HG03108 (cell line): ENCODE data around the gene CAMKMT.
A peak's percentile ranks its signal among the peaks of the same experiment; 100 is the strongest.

Source experiments
- ATAC-seq: cut with Tn5 transposase; IDR thresholded peaks from one replicate; pipeline ENCODE4 v1.9.1; 2021; ENCODE audit warnings: moderate library complexity; ENCODE audit not compliant: unreplicated experiment

CAMKMT gene

GRCh38 chr2:44723921-44724320 is 362.2 kb downstream of the CAMKMT start:
- ATAC-seq = no peak

GRCh38 chr2:44730593-44730992 is 368.8 kb downstream of the CAMKMT start:
- ATAC-seq = no peak

GRCh38 chr2:44731505-44731904 is 369.8 kb downstream of the CAMKMT start:
- peak; percentile 95 for ATAC-seq

- no peak for ATAC-seq
These were observed 374.7 kb downstream of the CAMKMT start for GRCh38 chr2:44736270-44736942.

GRCh38 chr2:44740678-44741077 is 378.9 kb downstream of the CAMKMT start:
- ATAC-seq = no peak

- ATAC-seq = no peak
These were observed 379.8 kb downstream of the CAMKMT start for GRCh38 chr2:44741507-44741906.

- no peak for ATAC-seq
These were observed 380.3 kb downstream of the CAMKMT start for GRCh38 chr2:44742057-44742456.

GRCh38 chr2:44743473-44743872 is 381.7 kb downstream of the CAMKMT start:
- ATAC-seq = no peak

GRCh38 chr2:44744961-44745892 is 383.5 kb downstream of the CAMKMT start:
- ATAC-seq = no peak

- no peak for ATAC-seq
These were observed 384.4 kb downstream of the CAMKMT start for GRCh38 chr2:44745922-44746766.

GRCh38 chr2:44746856-44747615 is 385.3 kb downstream of the CAMKMT start:
- no peak for ATAC-seq

- ATAC-seq = no peak
These were observed 386.0 kb downstream of the CAMKMT start for GRCh38 chr2:44747794-44748193.

GRCh38 chr2:44751754-44752479 is 390.2 kb downstream of the CAMKMT start:
- ATAC-seq = no peak

GRCh38 chr2:44752761-44753160 is 391.0 kb downstream of the CAMKMT start:
- ATAC-seq = no peak

- peak; percentile 91 for ATAC-seq
These were observed 392.0 kb downstream of the CAMKMT start for GRCh38 chr2:44753552-44754285.

GRCh38 chr2:44758591-44758990 is 396.8 kb downstream of the CAMKMT start:
- ATAC-seq = no peak

- no peak for ATAC-seq
These were observed 398.1 kb downstream of the CAMKMT start for GRCh38 chr2:44759823-44760222.

- ATAC-seq = no peak
These were observed 401.6 kb downstream of the CAMKMT start for GRCh38 chr2:44763275-44763782.

GRCh38 chr2:44766220-44766619 is 404.5 kb downstream of the CAMKMT start:
- ATAC-seq = no peak
